Stomach (tissue), 9 donors: ENCODE measurements around the gene GNAT3. TPM values are rescaled to one million over a fixed set of nuclear protein-coding genes. Genes with fewer than 3 reads are reported as not detected.

Experiments
- DNase-seq, 2 donors: peaks; one replicate each; pipeline versions ENCODE4 v3.0.0 to v3.0.0-alpha.2; 2013 to 2019
- H3K27ac ChIP-seq, 5 donors: fragments of 200-600 bp in 4 of 5; sonication (generic) in 4 of 5; one replicate each; pipeline ENCODE4 v1.5.1; 2013 to 2019; ENCODE audit warnings: mild to moderate bottlenecking in 1 of 5, moderate library complexity in 1 of 5
- H3K27me3 ChIP-seq, 3 donors: fragments of 200-600 bp; sonication (generic); one replicate each; pipeline ENCODE4 v1.5.1; 2017 to 2019; ENCODE audit warnings: mixed run types in 1 of 3
- H3K36me3 ChIP-seq, 4 donors: fragments of 200-600 bp; sonication (generic); 1 replicate in 3 of 4; 2 replicates in 1 of 4; pipeline ENCODE4 v1.5.1; 2016 to 2019
- H3K4me1 ChIP-seq, 4 donors: fragments of 200-600 bp; sonication (generic); one replicate each; pipeline ENCODE4 v1.5.1; 2016 to 2019
- H3K4me3 ChIP-seq, 4 donors: fragments of 200-600 bp; sonication (generic) in 3 of 4; one replicate each; pipeline ENCODE4 v1.5.1; 2016 to 2019; ENCODE audit warnings: mild to moderate bottlenecking in 1 of 4
- H3K9me3 ChIP-seq, 4 donors: fragments of 200-600 bp; sonication (generic); one replicate each; pipeline ENCODE4 v1.5.1; 2016 to 2019
- CTCF ChIP-seq, 7 experiments: fragments of 450-650 bp in 4 of 7; fragments of 200-600 bp in 3 of 7; sonication (generic) in 3 of 7; IDR thresholded peaks; one replicate each; pipeline ENCODE4 v1.5.1; 2016 to 2019; ENCODE audit warnings: antibody characterized with exemption in 7 of 7, control low read depth in 2 of 7, mild to moderate bottlenecking in 1 of 7
- EP300 ChIP-seq: sonication (generic); formaldehyde crosslinking; IDR thresholded peaks from one replicate; pipeline ENCODE4 v1.6.1; 2017; ENCODE audit warnings: antibody characterized with exemption
- POLR2A ChIP-seq, 4 donors: fragments of 450-650 bp; IDR thresholded peaks; one replicate each; pipeline ENCODE4 v1.6.1; 2016; ENCODE audit warnings: antibody characterized with exemption in 4 of 4, control low read depth in 2 of 4, mild to moderate bottlenecking in 1 of 4, moderate library complexity in 1 of 4
- POLR2AphosphoS5 ChIP-seq, 3 donors: sonication (generic); formaldehyde crosslinking; IDR thresholded peaks; one replicate each; pipeline ENCODE4 v1.6.1; 2016; ENCODE audit warnings: antibody characterized with exemption in 3 of 3
- WGBS, 5 donors: extraction: QIAGEN DNeasy Blood & Tissue Kit in 3 of 5; methylation state at CpG; one replicate each; pipeline versions ENCODE4 v1.1.5 to v1.1.7; 2013 to 2018; 5-methylcytosine and 5-hydroxymethylcytosine counted together
- intact Hi-C: fragments of 100-400 bp; cut with DNase I; formaldehyde crosslinking; loops from one replicate; pipeline ENCODE4 v1.15.1; 2023; ENCODE audit warnings: low total_unique reads
- polyA plus RNA-seq, 3 donors: library from polyadenylated mRNA; stranded (reverse); fragments of 200-250 nt; gene quantifications; one replicate each; pipeline ENCODE4 v1.2.3, GENCODE V29; 2013
- total RNA-seq, 5 donors: library from RNA; depleted of rRNA; stranded (reverse); fragments of >200 nt; gene quantifications; one replicate each; pipeline versions ENCODE4 v1.1.0 to v1.2.3, GENCODE V29; 2014 to 2016
- donor health status: healthy with polysubstance abuse.
- donor health status: Bipolar disorder and iron deficiency.
- donor health status: healthy.

Gene GNAT3
- total and polyA plus RNA-seq, 8 donors: not detected

GRCh38 chr7:80548840-80549530 lies 37.1 kb upstream of the GNAT3 start:
- H3K9me3 ChIP-seq: peaks cover 0 to 25% (median 6%) of the 10 kb centered on the region in 4 donors
- no peaks in the 10 kb centered on the region for H3K36me3 ChIP-seq
- H3K27me3 ChIP-seq: no peaks in the 10 kb centered on the region
- H3K4me1 ChIP-seq: peaks cover 0 to 10% (median 0%) of the 10 kb centered on the region in 4 donors
- H3K4me3 ChIP-seq: no peak overlapping the region
- no peak for TF ChIP-seq EP300
- intact Hi-C loops: no loop called here
- peak overlapping the region in 1 of 5 donors; percentile 2 for H3K27ac ChIP-seq
- DNase-seq: no peak

- TF ChIP-seq POLR2A (IDR thresholded peaks at IDR 0.05): no peak
- TF ChIP-seq CTCF (IDR thresholded peaks at IDR 0.05): no peak
- no peak for TF ChIP-seq EP300
- TF ChIP-seq POLR2AphosphoS5 (IDR thresholded peaks at IDR 0.05): no peak
- no peak overlapping the region for H3K4me3 ChIP-seq
- no peaks in the 10 kb centered on the region for H3K27me3 ChIP-seq
- peaks cover 0 to 25% (median 6%) of the 10 kb centered on the region in 4 donors for H3K9me3 ChIP-seq
- DNase-seq: peak in 1 of 2 donors; percentile 34
- 60 to 76% (median 70%) methylated on average over 1 of the region's 1 CpG for WGBS, 5 donors
- intact Hi-C loops: no loop called here
- no peak overlapping the region for H3K27ac ChIP-seq
- H3K4me1 ChIP-seq: no peaks in the 10 kb centered on the region
- no peaks in the 10 kb centered on the region for H3K36me3 ChIP-seq
These were observed 30.5 kb upstream of the GNAT3 start for GRCh38 chr7:80542398-80542797.

- DNase-seq: peak in 1 of 2 donors; percentile 14
- H3K27ac ChIP-seq: no peak overlapping the region
- H3K4me1 ChIP-seq: no peaks in the 10 kb centered on the region
- no peaks in the 10 kb centered on the region for H3K27me3 ChIP-seq
- H3K9me3 ChIP-seq: peaks cover 0 to 15% (median 4%) of the 10 kb centered on the region in 4 donors
- WGBS, 5 donors: 53 to 66% (median 65%) methylated on average over 3 of the region's 3 CpGs
- no peaks in the 10 kb centered on the region for H3K36me3 ChIP-seq
- TF ChIP-seq EP300 (no peak), POLR2AphosphoS5 (IDR thresholded peaks at IDR 0.05) (no peak), POLR2A (IDR thresholded peaks at IDR 0.05) (no peak), CTCF (IDR thresholded peaks at IDR 0.05) (no peak)
- intact Hi-C loops: no loop called here
- H3K4me3 ChIP-seq: no peak overlapping the region
These were observed 29.0 kb upstream of the GNAT3 start for GRCh38 chr7:80540836-80541235.

GRCh38 chr7:80537091-80537490 lies 25.2 kb upstream of the GNAT3 start:
- H3K9me3 ChIP-seq: peaks cover 0 to 5% (median 0%) of the 10 kb centered on the region in 4 donors
- H3K4me3 ChIP-seq: no peak overlapping the region
- no peak for DNase-seq
- H3K27me3 ChIP-seq: no peaks in the 10 kb centered on the region
- no peaks in the 10 kb centered on the region for H3K36me3 ChIP-seq
- TF ChIP-seq EP300: no peak
- no peak for TF ChIP-seq POLR2AphosphoS5 (IDR thresholded peaks at IDR 0.05)
- TF ChIP-seq POLR2A (IDR thresholded peaks at IDR 0.05): no peak
- TF ChIP-seq CTCF (IDR thresholded peaks at IDR 0.05): no peak
- H3K4me1 ChIP-seq: no peaks in the 10 kb centered on the region
- 87 to 93% (median 89%) methylated on average over 2 of the region's 2 CpGs for WGBS, 5 donors
- H3K27ac ChIP-seq: no peak overlapping the region
- intact Hi-C loops: no loop called here

- Histone ChIP-seq H3K4me1 (no peaks in the 10 kb centered on the region), H3K27ac (no peak overlapping the region), H3K4me3 (no peak overlapping the region), H3K27me3 (no peaks in the 10 kb centered on the region), H3K36me3 (no peaks in the 10 kb centered on the region), H3K9me3 (peaks cover 0 to 10% (median 0%) of the 10 kb centered on the region in 4 donors)
- WGBS, 5 donors: 79 to 95% (median 84%) methylated on average over 2 of the region's 2 CpGs
- intact Hi-C loops: no loop called here
- no peak for DNase-seq
- TF ChIP-seq POLR2AphosphoS5 (IDR thresholded peaks at IDR 0.05): no peak
- no peak for TF ChIP-seq CTCF (IDR thresholded peaks at IDR 0.05)
- no peak for TF ChIP-seq EP300
- no peak for TF ChIP-seq POLR2A (IDR thresholded peaks at IDR 0.05)
These were observed 24.6 kb upstream of the GNAT3 start for GRCh38 chr7:80536426-80536825.
